GM10847 (cell line): ENCODE data around the gene MYO6.

ENCODE experiments used
- POLR2A ChIP-seq: IDR thresholded peaks from 2 replicates; pipeline ENCODE4 v1.6.1; 2011; ENCODE audit not compliant: insufficient read length; ENCODE audit errors: extremely low read depth

Gene MYO6

GRCh38 chr6:75893058-75893775 is 144.2 kb downstream of the MYO6 start:
- TF ChIP-seq POLR2A: no peak

DNA sequence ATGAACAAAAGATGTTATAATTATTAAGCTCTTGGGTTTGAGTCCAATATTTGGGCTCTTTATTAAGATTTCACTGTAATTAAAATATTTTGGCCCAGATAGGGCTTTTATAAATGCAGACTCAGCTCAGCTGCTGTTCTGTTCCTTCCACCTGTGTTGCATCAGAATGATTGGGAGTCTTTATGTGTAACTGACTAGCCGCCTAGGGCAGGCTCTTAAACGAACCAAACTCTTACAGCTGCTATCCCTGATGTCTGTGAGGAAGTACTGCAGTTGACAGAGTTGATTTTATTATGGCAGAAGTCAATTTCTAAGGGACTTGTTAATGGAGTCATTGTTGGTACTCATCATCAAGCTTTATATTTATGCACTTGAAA is 144.7 kb downstream of the MYO6 start:
- TF ChIP-seq POLR2A: no peak

DNA sequence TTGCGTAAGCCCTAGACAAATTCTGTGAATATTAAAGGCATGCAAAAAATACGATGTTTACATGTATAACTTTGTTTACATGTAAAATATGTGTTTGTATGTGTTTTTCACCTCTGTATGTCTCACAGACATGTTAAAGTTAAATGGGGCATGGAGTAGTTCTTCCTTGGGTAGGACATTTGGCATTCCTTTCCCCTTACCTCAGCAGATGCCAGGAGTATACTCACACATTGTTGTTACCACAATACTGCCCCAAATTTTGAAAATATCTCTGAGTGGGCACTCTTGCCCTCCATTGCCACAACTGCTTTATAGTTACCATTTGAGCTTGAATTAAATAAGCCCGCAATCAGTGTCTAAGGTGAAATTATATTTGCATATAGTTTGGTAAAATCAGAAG is 147.5 kb downstream of the MYO6 start:
- no peak for TF ChIP-seq POLR2A

GRCh38 chr6:75906871-75907270 is 157.8 kb downstream of the MYO6 start:
- TF ChIP-seq POLR2A: no peak

- no peak for TF ChIP-seq POLR2A
Observed at GRCh38 chr6:75907444-75907843, 158.4 kb downstream of the MYO6 start.

- no peak for TF ChIP-seq POLR2A
Observed at GRCh38 chr6:75913040-75913439, 164.0 kb downstream of the MYO6 start.

GRCh38 chr6:75922226-75922625 is 173.2 kb downstream of the MYO6 start:
- TF ChIP-seq POLR2A: no peak

- no peak for TF ChIP-seq POLR2A
Observed at GRCh38 chr6:75926293-75927168, 177.5 kb downstream of the MYO6 start.

- no peak for TF ChIP-seq POLR2A
Observed at GRCh38 chr6:75931011-75931680, 182.1 kb downstream of the MYO6 start.

DNA sequence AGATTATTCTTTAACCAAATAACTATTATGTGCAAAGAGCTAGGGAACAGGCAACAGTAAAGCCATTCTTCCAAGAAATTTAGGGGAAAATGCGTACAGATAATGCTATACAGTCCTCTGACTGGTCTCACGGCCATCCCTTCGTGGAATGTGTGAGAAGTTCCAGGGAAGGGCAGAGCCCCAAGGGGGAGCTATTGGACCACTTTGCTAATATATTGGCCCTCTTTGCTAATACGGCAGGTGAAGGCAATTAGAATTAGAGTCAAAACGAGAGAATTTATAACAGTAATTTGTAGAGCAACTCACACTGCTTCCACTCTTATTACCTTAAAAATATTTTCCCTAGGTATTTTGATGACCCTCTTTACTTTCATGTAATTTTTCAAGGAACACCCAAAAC is 183.0 kb downstream of the MYO6 start:
- no peak for TF ChIP-seq POLR2A

GRCh38 chr6:75933387-75933975 is 184.4 kb downstream of the MYO6 start:
- TF ChIP-seq POLR2A: no peak

GRCh38 chr6:75934643-75935472 is 185.8 kb downstream of the MYO6 start:
- no peak for TF ChIP-seq POLR2A

GRCh38 chr6:75935473-75935793 is 186.4 kb downstream of the MYO6 start:
- no peak for TF ChIP-seq POLR2A

- TF ChIP-seq POLR2A: no peak
Observed at GRCh38 chr6:75936682-75937081, 187.6 kb downstream of the MYO6 start.

GRCh38 chr6:75937846-75938245 is 188.8 kb downstream of the MYO6 start:
- TF ChIP-seq POLR2A: no peak

DNA sequence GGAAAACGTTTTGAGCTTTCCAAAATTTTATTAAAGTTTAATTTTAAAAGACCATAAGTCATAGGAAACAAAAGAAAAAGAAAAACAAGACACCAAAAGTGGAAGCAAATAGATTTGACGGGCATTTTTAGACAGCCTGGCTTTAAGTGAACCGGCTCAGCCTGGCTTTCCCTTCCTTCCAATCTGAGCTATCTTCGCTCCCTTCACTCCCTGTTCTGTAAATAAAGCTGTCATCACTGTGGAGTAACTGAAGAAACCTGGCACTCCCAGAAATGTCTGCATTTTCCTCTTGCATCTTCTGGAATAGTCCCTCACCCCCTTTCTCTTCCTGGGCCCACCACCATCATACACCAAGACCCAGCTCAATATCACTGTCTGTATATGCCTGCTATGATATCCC is 191.5 kb downstream of the MYO6 start:
- TF ChIP-seq POLR2A: no peak
